Measurements from ENCODE around the gene FGFR2. TPM values are rescaled to one million over a fixed set of nuclear protein-coding genes. Genes with fewer than 3 reads are reported as not detected.

FGFR2 gene
- total RNA-seq, 1 donor from 2014 or later: 11.8 TPM

DNA sequence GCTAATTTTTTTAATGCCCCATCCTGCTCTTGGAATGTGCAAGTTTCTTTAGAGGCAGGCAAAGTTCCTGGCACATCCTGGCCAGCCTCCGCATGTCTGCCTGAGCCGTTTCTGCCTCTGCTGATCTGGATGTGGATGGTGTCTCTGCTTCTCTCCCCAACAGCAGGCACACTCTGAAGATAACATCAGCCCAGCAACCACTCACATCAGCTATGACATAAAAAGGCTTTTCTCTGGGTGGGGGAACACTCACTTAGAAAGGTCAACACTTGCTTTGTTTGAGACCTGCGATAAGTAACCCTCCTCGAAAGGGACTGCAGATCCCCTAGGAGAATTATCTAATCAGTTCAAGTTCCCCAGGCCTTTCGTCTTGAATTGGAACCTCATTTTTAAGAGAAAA, 142.9 kb downstream of the FGFR2 start:
- Mint-ChIP-seq H3K9me3 (ENCODE audit: unreplicated experiment) (peaks cover 11% of the 10 kb centered on the region), H3K27ac (ENCODE audit: unreplicated experiment) (peak overlapping the region; percentile 34), H3K27me3 (ENCODE audit: low read depth, unreplicated experiment) (peaks cover 4% of the 10 kb centered on the region), H3K4me3 (ENCODE audit: unreplicated experiment) (no peak overlapping the region), H3K4me1 (ENCODE audit: low read depth, unreplicated experiment) (peaks cover 22% of the 10 kb centered on the region), H3K36me3 (ENCODE audit: low read depth, unreplicated experiment) (peaks cover 2% of the 10 kb centered on the region)
- DNase-seq (ENCODE audit: low read depth) (no peak), FAIRE-seq (no peak)
- Histone ChIP-seq H3K27me3 (ENCODE audit: insufficient read depth, low read length) (no peaks in the 10 kb centered on the region), H3K9ac (ENCODE audit: low read length) (no peak overlapping the region), H4K20me1 (ENCODE audit: insufficient read depth, low read length) (no peaks in the 10 kb centered on the region), H2AFZ (ENCODE audit: low read depth, low read length) (no peak overlapping the region), H3K4me3 (ENCODE audit: insufficient read depth, low read depth, low read length) (no peak overlapping the region), H3K9me3 (ENCODE audit: insufficient read depth, low read depth, low read length) (no peaks in the 10 kb centered on the region), H3K79me2 (ENCODE audit: insufficient read depth, low read length) (no peaks in the 10 kb centered on the region), H3K4me2 (ENCODE audit: low read length) (no peak overlapping the region), H3K36me3 (ENCODE audit: insufficient read depth, low read length) (no peaks in the 10 kb centered on the region), H3K27ac (ENCODE audit: low read depth, low read length) (no peak overlapping the region), H3K4me1 (ENCODE audit: insufficient read depth, low read length) (peaks cover 9% of the 10 kb centered on the region)
- no peak for TF ChIP-seq EZH2 (IDR thresholded peaks at IDR 0.05; ENCODE audit: insufficient read depth, low read length)
- TF ChIP-seq, protein P1, sequence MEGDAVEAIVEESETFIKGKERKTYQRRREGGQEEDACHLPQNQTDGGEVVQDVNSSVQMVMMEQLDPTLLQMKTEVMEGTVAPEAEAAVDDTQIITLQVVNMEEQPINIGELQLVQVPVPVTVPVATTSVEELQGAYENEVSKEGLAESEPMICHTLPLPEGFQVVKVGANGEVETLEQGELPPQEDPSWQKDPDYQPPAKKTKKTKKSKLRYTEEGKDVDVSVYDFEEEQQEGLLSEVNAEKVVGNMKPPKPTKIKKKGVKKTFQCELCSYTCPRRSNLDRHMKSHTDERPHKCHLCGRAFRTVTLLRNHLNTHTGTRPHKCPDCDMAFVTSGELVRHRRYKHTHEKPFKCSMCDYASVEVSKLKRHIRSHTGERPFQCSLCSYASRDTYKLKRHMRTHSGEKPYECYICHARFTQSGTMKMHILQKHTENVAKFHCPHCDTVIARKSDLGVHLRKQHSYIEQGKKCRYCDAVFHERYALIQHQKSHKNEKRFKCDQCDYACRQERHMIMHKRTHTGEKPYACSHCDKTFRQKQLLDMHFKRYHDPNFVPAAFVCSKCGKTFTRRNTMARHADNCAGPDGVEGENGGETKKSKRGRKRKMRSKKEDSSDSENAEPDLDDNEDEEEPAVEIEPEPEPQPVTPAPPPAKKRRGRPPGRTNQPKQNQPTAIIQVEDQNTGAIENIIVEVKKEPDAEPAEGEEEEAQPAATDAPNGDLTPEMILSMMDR (IDR thresholded peaks at IDR 0.05; ENCODE audit: insufficient read depth, low read depth, low read length): no peak

DNA sequence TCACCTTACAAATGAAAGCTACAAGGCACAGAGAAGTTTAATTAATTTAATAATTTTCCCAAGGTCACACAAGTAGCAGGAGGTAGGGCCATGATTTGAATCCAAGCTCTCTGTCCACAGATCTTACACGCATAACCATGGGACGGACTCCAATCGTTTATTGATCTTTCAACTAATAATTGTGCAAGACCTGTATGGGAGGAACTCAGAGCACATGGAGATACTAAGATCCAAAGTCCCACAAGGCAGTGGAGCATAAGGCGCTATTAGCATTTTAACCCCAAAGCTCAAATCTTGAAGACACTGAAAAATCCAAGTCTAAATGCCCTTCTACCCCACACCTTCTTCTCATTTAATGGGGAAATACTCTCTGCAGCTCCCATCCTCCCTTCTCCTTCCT, 143.5 kb downstream of the FGFR2 start:
- Histone ChIP-seq H2AFZ (ENCODE audit: low read depth, low read length) (no peak overlapping the region), H3K36me3 (ENCODE audit: insufficient read depth, low read length) (no peaks in the 10 kb centered on the region), H3K27me3 (ENCODE audit: insufficient read depth, low read length) (no peaks in the 10 kb centered on the region), H4K20me1 (ENCODE audit: insufficient read depth, low read length) (no peaks in the 10 kb centered on the region), H3K79me2 (ENCODE audit: insufficient read depth, low read length) (no peaks in the 10 kb centered on the region), H3K27ac (ENCODE audit: low read depth, low read length) (no peak overlapping the region), H3K4me2 (ENCODE audit: low read length) (no peak overlapping the region), H3K9ac (ENCODE audit: low read length) (no peak overlapping the region), H3K9me3 (ENCODE audit: insufficient read depth, low read depth, low read length) (no peaks in the 10 kb centered on the region), H3K4me3 (ENCODE audit: insufficient read depth, low read depth, low read length) (no peak overlapping the region), H3K4me1 (ENCODE audit: insufficient read depth, low read length) (peaks cover 9% of the 10 kb centered on the region)
- H3K4me1 Mint-ChIP-seq (ENCODE audit: low read depth, unreplicated experiment): peaks cover 17% of the 10 kb centered on the region
- FAIRE-seq: no peak
- TF ChIP-seq, protein P1 (IDR thresholded peaks at IDR 0.05; ENCODE audit: insufficient read depth, low read depth, low read length): no peak
- no peak for TF ChIP-seq EZH2 (IDR thresholded peaks at IDR 0.05; ENCODE audit: insufficient read depth, low read length)
- H3K27ac Mint-ChIP-seq (ENCODE audit: unreplicated experiment): no peak overlapping the region
- H3K27me3 Mint-ChIP-seq (ENCODE audit: low read depth, unreplicated experiment): peaks cover 5% of the 10 kb centered on the region
- peaks cover 2% of the 10 kb centered on the region for H3K36me3 Mint-ChIP-seq (ENCODE audit: low read depth, unreplicated experiment)
- DNase-seq (ENCODE audit: low read depth): no peak
- H3K4me3 Mint-ChIP-seq (ENCODE audit: unreplicated experiment): no peak overlapping the region
- peaks cover 11% of the 10 kb centered on the region for H3K9me3 Mint-ChIP-seq (ENCODE audit: unreplicated experiment)

DNA sequence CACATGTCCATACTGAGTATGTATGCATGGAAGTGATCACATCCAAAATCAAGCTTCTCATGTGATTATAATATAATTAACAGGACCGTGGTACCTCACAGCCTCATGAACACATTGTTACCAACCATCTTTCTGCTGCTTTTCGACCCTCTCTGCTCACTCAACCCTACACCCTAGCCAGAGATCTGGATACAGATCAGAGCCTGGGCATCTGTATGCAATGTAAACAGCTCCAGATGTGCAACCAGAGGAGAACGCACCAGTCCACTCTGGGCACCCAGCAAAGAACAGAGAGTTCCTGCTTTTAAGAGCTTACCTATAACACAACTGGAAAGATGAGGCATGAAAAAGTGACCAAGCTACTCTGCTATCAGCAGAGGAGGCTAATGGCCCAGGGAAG, 145.1 kb downstream of the FGFR2 start:
- H3K79me2 ChIP-seq (ENCODE audit: insufficient read depth, low read length): no peaks in the 10 kb centered on the region
- TF ChIP-seq EZH2 (IDR thresholded peaks at IDR 0.05; ENCODE audit: insufficient read depth, low read length): no peak
- TF ChIP-seq, protein P1 (IDR thresholded peaks at IDR 0.05; ENCODE audit: insufficient read depth, low read depth, low read length): no peak
- no peak overlapping the region for H3K4me3 ChIP-seq (ENCODE audit: insufficient read depth, low read depth, low read length)
- peaks cover 9% of the 10 kb centered on the region for H3K27me3 Mint-ChIP-seq (ENCODE audit: low read depth, unreplicated experiment)
- DNase-seq (ENCODE audit: low read depth) (no peak), FAIRE-seq (no peak)
- H3K27me3 ChIP-seq (ENCODE audit: insufficient read depth, low read length): no peaks in the 10 kb centered on the region
- H3K27ac ChIP-seq (ENCODE audit: low read depth, low read length): no peak overlapping the region
- H3K4me3 Mint-ChIP-seq (ENCODE audit: unreplicated experiment): no peak overlapping the region
- peaks cover 7% of the 10 kb centered on the region for H3K9me3 Mint-ChIP-seq (ENCODE audit: unreplicated experiment)
- H2AFZ ChIP-seq (ENCODE audit: low read depth, low read length): no peak overlapping the region
- H3K36me3 ChIP-seq (ENCODE audit: insufficient read depth, low read length): no peaks in the 10 kb centered on the region
- peaks cover 12% of the 10 kb centered on the region for H3K4me1 Mint-ChIP-seq (ENCODE audit: low read depth, unreplicated experiment)
- no peaks in the 10 kb centered on the region for H4K20me1 ChIP-seq (ENCODE audit: insufficient read depth, low read length)
- no peaks in the 10 kb centered on the region for H3K4me1 ChIP-seq (ENCODE audit: insufficient read depth, low read length)
- H3K9me3 ChIP-seq (ENCODE audit: insufficient read depth, low read depth, low read length): no peaks in the 10 kb centered on the region
- no peak overlapping the region for H3K27ac Mint-ChIP-seq (ENCODE audit: unreplicated experiment)
- peaks cover 2% of the 10 kb centered on the region for H3K36me3 Mint-ChIP-seq (ENCODE audit: low read depth, unreplicated experiment)
- H3K9ac ChIP-seq (ENCODE audit: low read length): no peak overlapping the region
- H3K4me2 ChIP-seq (ENCODE audit: low read length): no peak overlapping the region

All from astrocyte (in vitro differentiated cells and primary cell).